LNCAP (cell line): ENCODE measurements around the gene CCDC169.

ENCODE experiments used
- TF ChIP-seq, protein P1 (sequence below): fragments of 450-650 bp; IDR thresholded peaks from 2 replicates; pipeline ENCODE4 v1.5.1; 2017; ENCODE audit warnings: mild to moderate bottlenecking

The CCDC169 gene

DNA sequence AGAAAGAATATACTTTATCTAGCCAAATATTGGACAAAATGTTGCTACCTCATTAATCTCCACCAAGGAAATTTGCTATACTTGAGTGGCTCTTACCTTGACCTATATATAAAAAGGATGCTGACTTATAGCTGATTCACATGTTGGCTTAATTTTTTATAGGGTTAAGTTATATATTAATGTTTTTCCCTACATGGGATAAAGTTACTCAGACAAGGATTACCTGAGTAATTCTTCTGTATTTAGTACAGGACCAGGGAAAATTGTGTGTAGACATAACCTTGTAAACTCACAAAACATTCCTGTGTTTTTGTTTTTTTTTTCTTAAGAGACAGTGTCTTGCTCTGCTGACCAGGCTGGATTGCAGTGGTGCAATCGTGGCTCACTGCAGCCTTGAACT lies 52.6 kb downstream of the CCDC169 start:
- TF ChIP-seq, protein P1, sequence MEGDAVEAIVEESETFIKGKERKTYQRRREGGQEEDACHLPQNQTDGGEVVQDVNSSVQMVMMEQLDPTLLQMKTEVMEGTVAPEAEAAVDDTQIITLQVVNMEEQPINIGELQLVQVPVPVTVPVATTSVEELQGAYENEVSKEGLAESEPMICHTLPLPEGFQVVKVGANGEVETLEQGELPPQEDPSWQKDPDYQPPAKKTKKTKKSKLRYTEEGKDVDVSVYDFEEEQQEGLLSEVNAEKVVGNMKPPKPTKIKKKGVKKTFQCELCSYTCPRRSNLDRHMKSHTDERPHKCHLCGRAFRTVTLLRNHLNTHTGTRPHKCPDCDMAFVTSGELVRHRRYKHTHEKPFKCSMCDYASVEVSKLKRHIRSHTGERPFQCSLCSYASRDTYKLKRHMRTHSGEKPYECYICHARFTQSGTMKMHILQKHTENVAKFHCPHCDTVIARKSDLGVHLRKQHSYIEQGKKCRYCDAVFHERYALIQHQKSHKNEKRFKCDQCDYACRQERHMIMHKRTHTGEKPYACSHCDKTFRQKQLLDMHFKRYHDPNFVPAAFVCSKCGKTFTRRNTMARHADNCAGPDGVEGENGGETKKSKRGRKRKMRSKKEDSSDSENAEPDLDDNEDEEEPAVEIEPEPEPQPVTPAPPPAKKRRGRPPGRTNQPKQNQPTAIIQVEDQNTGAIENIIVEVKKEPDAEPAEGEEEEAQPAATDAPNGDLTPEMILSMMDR = no peak

DNA sequence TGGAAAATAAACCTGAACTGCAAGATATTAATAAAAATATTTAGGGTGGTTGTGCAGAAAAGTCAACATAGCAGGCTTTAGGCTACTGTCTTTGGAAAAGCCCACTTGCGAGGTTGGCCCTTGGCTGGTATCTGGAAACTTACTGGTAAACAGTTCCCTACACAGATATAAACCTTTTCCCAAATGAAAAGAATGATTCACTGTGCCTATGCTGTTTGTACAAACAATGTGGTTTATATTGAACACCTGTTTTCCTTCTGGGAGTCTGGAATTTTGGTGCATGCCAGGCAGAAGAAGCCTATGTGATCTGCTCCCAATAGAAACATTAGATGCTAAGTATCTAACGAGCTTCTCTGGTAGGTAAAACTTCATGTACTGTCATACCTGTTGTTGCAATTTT lies 53.5 kb downstream of the CCDC169 start:
- TF ChIP-seq, protein P1 = no peak

DNA sequence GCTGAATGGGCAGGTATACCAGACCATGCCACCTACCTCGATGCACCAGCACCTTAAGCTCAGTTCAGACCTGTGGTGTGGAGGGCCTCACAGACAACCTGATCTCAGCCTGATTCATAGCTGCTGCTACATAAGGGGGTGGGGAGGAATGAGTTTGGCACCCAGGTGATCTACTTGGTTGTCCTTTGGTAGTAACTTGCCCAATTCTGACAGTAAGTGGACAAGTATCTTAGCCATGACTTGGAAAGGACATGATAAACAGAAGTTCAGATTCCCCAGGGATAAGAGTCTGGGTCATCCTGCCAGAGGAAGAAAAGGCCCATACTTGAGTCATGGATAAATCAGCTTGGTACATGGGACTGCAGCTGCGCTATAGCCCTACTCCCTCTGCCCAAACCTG lies 54.9 kb downstream of the CCDC169 start:
- TF ChIP-seq, protein P1 = no peak

DNA sequence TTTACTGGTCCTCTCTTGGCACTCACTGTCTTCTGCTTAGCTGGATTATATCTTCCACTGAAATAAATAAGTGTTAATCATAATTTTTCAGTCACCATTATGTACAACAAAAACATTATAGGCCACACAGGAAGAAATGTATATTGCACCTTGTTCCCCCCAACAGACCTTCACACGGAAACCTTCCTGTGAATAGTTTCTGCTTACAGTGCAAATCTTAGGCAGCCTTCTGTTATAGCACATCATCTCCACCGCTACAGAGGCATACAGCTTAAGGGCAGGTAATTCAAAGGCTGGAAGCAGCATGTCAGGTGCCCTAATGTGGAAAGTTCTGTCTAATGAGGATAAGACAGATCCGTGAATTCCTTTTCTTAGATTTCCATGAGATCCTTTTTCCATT lies 66.4 kb downstream of the CCDC169 start:
- TF ChIP-seq, protein P1 = no peak

DNA sequence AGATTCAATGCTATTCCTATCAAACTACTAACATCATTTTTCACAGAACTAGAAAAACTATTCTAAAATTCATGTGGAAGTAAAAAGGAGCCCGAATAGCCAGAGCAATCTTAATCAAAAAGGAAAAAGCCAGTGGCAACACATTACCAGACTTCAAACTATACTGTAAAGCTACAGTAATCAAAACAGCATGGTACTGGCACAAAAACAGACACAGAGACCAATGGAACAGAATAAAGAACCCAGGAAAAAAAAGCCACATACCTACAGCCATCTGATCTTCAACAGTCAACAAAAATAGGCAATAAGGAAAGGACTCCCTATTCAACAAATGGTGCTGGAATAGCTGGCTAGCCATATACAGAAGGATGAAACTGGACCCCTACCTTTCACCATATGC lies 72.9 kb downstream of the CCDC169 start:
- TF ChIP-seq, protein P1 = no peak

DNA sequence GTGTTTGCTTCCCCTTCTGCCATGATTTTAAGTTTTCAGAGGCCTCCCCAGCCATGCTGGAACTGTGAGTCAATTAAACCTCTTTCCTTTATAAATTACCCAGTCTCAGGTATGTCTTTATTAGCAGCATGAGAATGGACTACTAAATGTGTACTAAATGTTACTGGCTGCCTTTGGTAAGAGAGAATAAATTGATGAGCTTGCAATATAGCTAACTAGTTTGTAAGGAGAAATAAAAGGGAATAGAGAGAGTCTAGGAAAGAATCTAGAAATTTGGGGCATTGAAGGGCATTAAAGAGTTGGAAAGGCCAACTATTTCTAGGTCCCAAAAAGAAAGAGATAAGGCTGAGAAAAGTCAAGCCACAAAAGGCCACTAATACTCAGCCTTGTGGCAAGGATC lies 77.7 kb downstream of the CCDC169 start:
- TF ChIP-seq, protein P1 = no peak

DNA sequence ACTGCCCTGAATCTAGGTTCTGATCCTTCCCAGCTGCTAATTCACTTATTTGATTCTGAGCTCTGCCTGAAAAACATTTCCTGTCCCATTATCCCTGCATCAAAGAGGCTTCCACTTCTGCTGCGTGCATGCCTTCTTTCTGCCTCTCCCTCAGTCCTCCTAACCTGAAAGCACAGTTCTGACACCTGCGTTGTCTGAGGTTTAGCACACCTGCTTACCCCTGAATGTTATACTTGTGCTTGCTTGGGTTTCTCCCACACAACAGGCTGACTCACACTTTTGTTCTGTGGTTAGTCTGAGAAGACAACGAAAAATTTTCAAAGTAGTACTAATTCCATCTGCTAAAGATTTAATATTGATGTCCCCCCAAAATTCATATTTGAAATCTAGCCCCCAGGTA lies 80.2 kb downstream of the CCDC169 start:
- TF ChIP-seq, protein P1 = no peak

- TF ChIP-seq, protein P1 = no peak
These were observed 83.3 kb downstream of the CCDC169 start, which contains the start of gene SOHLH2 for GRCh38 chr13:36214163-36214921. Gene SOHLH2 (minus strand): TSS chr13:36214556. CDS start chr13:36214526, 30 bp downstream.
